Fibroblast of villous mesenchyme (primary cell): ENCODE results near the gene RGSL1. TPM values are rescaled to one million over a fixed set of nuclear protein-coding genes. Genes with fewer than 3 reads are reported as not detected.

ENCODE experiments used
- DNase-seq: peaks from one replicate; pipeline ENCODE4 v3.0.0-alpha.2; 2010; ENCODE audit warnings: low read depth
- H3K4me3 ChIP-seq: 2 replicates; pipeline ENCODE4 v1.5.1; 2011; ENCODE audit warnings: low read depth, mild to moderate bottlenecking, low read length
- total RNA-seq: library from RNA; depleted of rRNA; stranded (reverse); fragments of >200 nt; gene quantifications from 2 replicates; pipeline ENCODE4 v1.2.3, GENCODE V29; 2012
- TF ChIP-seq, protein P1 (sequence below): IDR thresholded peaks from 2 replicates; pipeline ENCODE4 v1.5.1; 2012; ENCODE audit warnings: low read depth, mild to moderate bottlenecking, low read length; ENCODE audit not compliant: insufficient read depth

Gene RGSL1
- total RNA-seq, 1 donor: not detected

DNA sequence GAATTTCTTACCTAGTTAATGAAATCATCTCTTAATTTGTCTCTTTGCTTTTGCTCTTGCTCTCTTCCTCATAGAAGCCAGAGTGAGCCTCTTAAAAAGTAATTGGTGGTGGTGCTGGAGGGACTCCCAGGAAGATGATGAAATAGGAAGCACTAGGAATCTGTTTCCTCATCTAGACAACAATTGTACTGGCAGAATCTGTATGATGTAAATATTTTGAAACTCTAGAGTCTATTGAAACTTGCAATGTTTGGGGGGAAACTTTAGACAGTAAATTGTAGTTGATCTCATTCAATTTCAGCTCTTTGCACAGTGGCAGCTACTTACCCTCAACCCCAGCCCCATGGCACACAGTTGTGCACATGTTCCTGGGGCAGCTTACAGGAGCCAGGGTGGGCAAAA, 10.6 kb downstream of the RGSL1 start:
- TF ChIP-seq, protein P1, sequence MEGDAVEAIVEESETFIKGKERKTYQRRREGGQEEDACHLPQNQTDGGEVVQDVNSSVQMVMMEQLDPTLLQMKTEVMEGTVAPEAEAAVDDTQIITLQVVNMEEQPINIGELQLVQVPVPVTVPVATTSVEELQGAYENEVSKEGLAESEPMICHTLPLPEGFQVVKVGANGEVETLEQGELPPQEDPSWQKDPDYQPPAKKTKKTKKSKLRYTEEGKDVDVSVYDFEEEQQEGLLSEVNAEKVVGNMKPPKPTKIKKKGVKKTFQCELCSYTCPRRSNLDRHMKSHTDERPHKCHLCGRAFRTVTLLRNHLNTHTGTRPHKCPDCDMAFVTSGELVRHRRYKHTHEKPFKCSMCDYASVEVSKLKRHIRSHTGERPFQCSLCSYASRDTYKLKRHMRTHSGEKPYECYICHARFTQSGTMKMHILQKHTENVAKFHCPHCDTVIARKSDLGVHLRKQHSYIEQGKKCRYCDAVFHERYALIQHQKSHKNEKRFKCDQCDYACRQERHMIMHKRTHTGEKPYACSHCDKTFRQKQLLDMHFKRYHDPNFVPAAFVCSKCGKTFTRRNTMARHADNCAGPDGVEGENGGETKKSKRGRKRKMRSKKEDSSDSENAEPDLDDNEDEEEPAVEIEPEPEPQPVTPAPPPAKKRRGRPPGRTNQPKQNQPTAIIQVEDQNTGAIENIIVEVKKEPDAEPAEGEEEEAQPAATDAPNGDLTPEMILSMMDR: no peak
- peak; percentile 51 for DNase-seq
- H3K4me3 ChIP-seq: no peak overlapping the region

DNA sequence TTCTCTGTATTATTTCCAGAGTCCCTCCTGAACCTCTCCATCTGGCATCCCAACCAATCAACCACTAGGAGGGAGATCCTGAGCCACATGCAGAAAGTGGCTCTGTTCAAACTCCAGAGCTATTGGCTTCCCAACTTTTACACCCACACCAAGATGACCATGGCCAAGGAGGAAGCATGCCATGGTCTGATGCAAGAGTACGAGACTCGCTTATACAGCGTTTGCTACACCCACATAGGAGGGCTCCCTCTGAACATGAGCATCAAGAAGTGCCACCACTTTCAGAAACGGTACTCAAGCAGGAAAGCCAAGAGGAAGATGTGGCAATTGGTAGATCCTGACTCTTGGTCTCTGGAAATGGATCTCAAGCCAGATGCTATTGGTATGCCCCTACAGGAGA, 23.6 kb downstream of the RGSL1 start:
- no peak for DNase-seq
- TF ChIP-seq, protein P1: no peak
- H3K4me3 ChIP-seq: no peak overlapping the region

DNA sequence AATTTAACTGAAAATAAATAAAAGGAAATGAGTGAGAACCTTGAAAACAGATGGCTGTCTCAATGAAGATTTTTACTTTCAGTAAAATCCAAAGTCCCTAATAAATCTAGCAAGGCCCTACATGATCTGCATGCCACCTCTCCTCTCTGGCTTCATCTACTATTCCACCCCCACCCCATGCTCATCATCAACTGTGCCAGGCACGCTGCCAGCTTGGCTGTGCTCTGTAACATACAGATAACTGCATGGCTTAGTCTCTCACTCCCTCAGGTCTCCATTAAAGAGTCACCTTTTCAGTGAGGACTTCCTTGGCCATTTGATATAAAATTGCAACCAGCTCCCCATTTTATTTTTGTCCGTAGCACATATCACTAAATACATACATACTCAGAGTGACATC, 26.7 kb downstream of the RGSL1 start:
- no peak overlapping the region for H3K4me3 ChIP-seq
- DNase-seq: no peak
- TF ChIP-seq, protein P1: no peak

DNA sequence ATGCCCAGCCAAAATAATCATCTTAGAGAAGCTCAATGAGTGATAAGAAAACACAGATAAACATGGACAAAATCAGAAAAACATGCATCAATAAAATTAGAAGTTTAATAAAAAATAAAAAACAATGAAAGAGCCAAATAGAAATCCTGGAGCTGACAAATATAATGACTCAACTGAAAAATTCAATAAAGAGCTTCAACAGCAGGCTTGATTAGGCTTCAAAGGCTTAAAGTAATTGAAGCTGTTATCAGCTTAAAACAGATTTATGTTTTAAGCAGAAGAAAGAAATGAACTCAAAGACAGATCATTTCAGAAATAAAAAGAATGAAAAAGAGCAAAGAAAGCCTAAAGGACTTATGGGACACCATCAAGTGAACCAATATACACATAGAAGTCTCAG, 28.3 kb downstream of the RGSL1 start:
- no peak for DNase-seq
- H3K4me3 ChIP-seq: no peak overlapping the region
- TF ChIP-seq, protein P1: no peak

DNA sequence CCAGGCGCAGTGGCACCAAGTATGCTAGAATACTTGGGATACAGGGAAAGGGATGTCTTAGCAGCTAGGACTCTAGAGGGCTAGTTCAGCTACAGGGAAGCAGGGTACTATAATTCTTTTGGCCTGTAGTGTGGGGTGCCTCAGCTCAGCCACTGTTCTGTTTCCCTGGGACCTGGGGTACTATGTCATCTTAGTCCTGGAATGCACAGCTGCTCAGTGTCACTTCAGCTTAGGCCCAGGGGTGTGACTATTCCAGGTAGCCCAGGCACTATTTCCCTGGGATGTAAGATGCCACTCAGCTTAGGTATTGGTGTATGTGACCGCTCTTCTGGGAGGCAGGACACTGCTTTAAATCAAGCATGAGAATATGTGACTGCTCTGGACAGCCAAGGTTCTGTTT, 34.1 kb downstream of the RGSL1 start:
- TF ChIP-seq, protein P1: no peak
- DNase-seq: no peak
- H3K4me3 ChIP-seq: no peak overlapping the region

DNA sequence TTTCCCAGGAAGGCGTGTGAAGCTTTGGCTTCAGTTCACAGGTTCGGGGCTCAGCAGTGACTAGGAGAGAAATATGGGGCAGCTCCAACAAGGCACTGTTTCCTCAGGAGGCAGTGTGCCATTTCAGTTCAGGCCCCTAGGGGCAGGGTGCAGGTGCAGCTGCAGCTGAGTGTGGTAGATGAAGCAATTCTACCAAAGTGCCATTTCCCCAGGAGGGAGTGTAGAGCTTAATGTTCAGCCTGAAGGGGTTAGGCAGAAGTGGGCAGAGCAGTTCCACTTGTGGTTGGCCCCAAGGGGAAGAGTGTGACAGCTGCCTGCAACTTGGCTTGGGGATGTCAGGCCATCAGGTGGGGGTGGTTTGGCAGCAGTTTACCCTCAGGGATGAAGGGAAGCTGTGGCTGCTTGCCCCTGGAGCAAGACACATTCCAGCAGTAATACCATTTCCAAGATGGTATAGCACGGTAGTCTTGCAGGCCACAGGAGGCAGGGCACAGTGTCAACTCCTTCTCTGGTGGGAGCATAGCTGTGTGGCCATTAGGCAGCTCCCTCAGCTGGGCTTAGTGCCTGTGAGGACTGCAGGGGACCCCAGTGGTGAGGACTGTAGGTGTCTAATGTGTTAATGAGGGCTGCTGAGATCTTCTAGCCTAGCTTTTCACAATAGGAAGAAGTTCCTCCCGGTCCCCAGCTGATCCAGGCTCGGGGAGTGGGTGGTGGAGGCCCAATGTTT, 34.7 kb downstream of the RGSL1 start:
- H3K4me3 ChIP-seq: no peak overlapping the region
- TF ChIP-seq, protein P1: peak; percentile 33
- DNase-seq: no peak

DNA sequence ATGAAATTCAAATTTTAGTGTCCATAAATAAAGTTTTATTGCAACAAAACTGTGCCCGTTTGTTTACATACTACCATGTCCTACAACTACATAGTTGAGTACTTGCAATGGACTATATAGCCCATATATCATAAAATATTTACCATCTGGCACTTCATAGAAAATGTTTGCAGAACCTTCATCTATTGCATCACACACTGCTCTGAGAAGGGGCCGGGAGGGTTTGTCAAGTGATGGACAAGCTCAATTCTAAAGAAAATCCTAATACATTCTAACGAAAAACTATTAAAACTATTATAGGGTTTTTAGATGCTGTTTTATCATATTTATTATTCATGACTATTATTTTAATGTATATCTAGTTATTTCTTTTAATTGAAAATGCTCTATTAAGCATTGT, 35.9 kb downstream of the RGSL1 start:
- DNase-seq: no peak
- TF ChIP-seq, protein P1: no peak

More for the DNA sequence above, 35.9 kb downstream of the RGSL1 start:
- H3K4me3 ChIP-seq: no peak overlapping the region
